PC-9 (cell line): ENCODE measurements around the gene RPS6KA4. TPM values are rescaled to one million over a fixed set of nuclear protein-coding genes. Genes with fewer than 3 reads are reported as not detected.

Experiments used
- BruUV-seq: library from RNA; stranded (reverse); fragments of 400-500 nt; replicated peaks from 2 replicates; lab custom pipeline; 2021; lab: Mats Ljungman, UMichigan
- CTCF ChIA-PET: fragments of 300-600 bp; sonication (Branson Sonifier 250); formaldehyde crosslinking; loops from one replicate; lab custom pipeline; 2022; ENCODE audit warnings: antibody characterized with exemption; lab: Charles Lee
- POLR2A ChIA-PET: fragments of 300-600 bp; sonication (Branson Sonifier 250); formaldehyde crosslinking; loops from one replicate; lab custom pipeline; 2022; ENCODE audit warnings: antibody characterized with exemption; ENCODE audit not compliant: unreplicated experiment; lab: Charles Lee
- DNase-seq, 2 experiments: peaks; one replicate each; pipeline versions ENCODE4 v3.0.0 to v3.0.0-alpha.2; 2015 to 2022; ENCODE audit warnings: mixed read lengths in 1 of 2
- H2AFZ ChIP-seq: fragments of 200-600 bp; sonication (generic); 2 replicates; pipeline ENCODE4 v1.8.1; 2017; ENCODE audit warnings: antibody characterized with exemption
- H3F3A ChIP-seq: fragments of 200-600 bp; sonication (generic); 2 replicates; pipeline ENCODE4 v1.8.1; 2017; ENCODE audit warnings: antibody characterized with exemption, mild to moderate bottlenecking, low read depth; ENCODE audit not compliant: insufficient read depth
- H3K27ac ChIP-seq: fragments of 200-600 bp; sonication (generic); 2 replicates; pipeline ENCODE4 v1.6.1; 2016; ENCODE audit warnings: mixed run types
- H3K27me3 ChIP-seq: fragments of 200-600 bp; sonication (generic); 2 replicates; pipeline ENCODE4 v1.6.1; 2016; ENCODE audit warnings: low read depth, mixed run types; ENCODE audit not compliant: insufficient read depth
- H3K36me3 ChIP-seq: fragments of 200-600 bp; sonication (generic); 2 replicates; pipeline ENCODE4 v1.6.1; 2016; ENCODE audit warnings: low read depth, mixed run types
- H3K4me1 ChIP-seq: fragments of 200-600 bp; sonication (generic); replicated peaks from 2 replicates; pipeline ENCODE4 v1.6.1; 2016; ENCODE audit warnings: mixed run types; ENCODE audit not compliant: insufficient read depth
- H3K4me2 ChIP-seq: fragments of 200-600 bp; sonication (generic); 2 replicates; pipeline ENCODE4 v1.6.1; 2017; ENCODE audit warnings: mixed run types
- H3K4me3 ChIP-seq: fragments of 200-600 bp; sonication (generic); 2 replicates; pipeline ENCODE4 v1.6.1; 2016; ENCODE audit warnings: mixed run types
- H3K79me2 ChIP-seq: fragments of 200-600 bp; sonication (generic); 2 replicates; pipeline ENCODE4 v1.6.1; 2017; ENCODE audit warnings: low read depth, mixed run types
- H3K9me2 ChIP-seq: fragments of 200-600 bp; sonication (generic); 2 replicates; pipeline ENCODE4 v1.8.1; 2017; ENCODE audit warnings: mild to moderate bottlenecking; ENCODE audit not compliant: insufficient read depth
- H3K9me3 ChIP-seq: fragments of 200-600 bp; sonication (generic); 2 replicates; pipeline ENCODE4 v1.8.1; 2016; ENCODE audit warnings: low read depth; ENCODE audit not compliant: insufficient read depth
- H4K20me1 ChIP-seq: fragments of 200-600 bp; sonication (generic); 2 replicates; pipeline ENCODE4 v1.8.1; 2017; ENCODE audit not compliant: insufficient read depth
- EZH2 ChIP-seq: fragments of 200-600 bp; sonication (generic); IDR thresholded peaks from 2 replicates; pipeline ENCODE4 v1.8.0; 2017; ENCODE audit warnings: antibody characterized with exemption, low read depth
- intact Hi-C: fragments of 100-400 bp; cut with micrococcal nuclease; formaldehyde crosslinking; loops from one replicate; pipeline ENCODE4 v1.10.0; 2022; ENCODE audit not compliant: unreplicated experiment
- total RNA-seq: library from RNA; stranded (reverse); gene quantifications from 2 replicates; pipeline ENCODE4 v1.2.3, GENCODE V29; 2021
- TF ChIP-seq, protein P1 (sequence below): fragments of 200-600 bp; sonication (generic); conservative IDR thresholded peaks from 2 replicates; pipeline ENCODE4 v1.6.1; 2017; ENCODE audit warnings: mixed run types, antibody characterized with exemption, mild to moderate bottlenecking, moderate library complexity

The RPS6KA4 gene
- total RNA-seq, 1 experiment from 2014 or later: 64.3 TPM

DNA sequence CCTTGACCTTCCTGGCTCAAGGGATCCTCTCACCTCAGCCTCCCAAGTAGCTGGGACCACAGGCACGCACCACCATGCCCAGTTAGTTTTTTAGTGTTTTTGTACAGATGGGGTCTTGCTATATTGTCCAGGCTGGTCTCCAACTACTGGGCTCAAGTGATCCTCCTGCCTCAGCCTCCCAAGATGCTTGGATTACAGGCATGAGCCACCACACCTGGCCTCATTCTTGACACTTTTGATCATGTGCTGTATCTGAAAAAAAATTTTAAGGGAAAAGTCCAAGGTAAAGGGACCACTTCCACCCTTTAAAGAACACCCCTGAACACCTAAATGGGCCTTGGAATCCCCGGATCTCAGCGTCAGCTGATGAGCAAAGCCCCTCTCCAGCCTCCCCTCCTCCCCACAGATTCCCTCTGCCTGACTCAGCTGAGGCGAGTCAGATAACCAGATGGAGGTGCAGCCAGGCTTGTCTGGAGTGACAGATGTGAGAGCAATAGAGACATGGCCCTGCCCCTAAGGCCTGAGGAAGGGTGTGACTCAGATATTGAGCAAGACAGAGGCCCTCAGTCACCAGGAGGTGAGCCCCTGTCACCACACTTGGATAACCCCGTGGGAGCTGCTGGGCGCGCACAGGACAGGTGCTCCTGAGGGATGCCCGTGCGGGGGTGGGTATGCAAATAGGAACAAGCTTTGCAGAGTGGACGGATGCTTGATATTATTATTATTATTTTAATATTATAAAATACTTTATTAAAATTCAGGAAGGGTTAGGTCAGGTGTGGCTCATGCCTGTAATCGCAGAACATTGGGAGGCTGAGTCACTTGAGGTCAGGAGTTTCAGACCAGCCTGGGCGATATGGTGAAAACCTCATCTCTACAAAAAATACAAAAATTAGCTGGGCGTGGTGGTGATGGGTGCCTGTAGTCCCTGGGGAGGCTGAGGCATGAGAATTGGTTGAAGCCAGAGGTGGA, 23.9 kb upstream of the RPS6KA4 start:
- BruUV-seq: no TSS peak
- TF ChIP-seq, protein P1, sequence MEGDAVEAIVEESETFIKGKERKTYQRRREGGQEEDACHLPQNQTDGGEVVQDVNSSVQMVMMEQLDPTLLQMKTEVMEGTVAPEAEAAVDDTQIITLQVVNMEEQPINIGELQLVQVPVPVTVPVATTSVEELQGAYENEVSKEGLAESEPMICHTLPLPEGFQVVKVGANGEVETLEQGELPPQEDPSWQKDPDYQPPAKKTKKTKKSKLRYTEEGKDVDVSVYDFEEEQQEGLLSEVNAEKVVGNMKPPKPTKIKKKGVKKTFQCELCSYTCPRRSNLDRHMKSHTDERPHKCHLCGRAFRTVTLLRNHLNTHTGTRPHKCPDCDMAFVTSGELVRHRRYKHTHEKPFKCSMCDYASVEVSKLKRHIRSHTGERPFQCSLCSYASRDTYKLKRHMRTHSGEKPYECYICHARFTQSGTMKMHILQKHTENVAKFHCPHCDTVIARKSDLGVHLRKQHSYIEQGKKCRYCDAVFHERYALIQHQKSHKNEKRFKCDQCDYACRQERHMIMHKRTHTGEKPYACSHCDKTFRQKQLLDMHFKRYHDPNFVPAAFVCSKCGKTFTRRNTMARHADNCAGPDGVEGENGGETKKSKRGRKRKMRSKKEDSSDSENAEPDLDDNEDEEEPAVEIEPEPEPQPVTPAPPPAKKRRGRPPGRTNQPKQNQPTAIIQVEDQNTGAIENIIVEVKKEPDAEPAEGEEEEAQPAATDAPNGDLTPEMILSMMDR: no peak
- no peak for TF ChIP-seq EZH2
- H3K9me2 ChIP-seq: no peaks in the 10 kb centered on the region
- H2AFZ ChIP-seq: no peak overlapping the region
- peaks cover 53% of the 10 kb centered on the region for H3F3A ChIP-seq
- no peaks in the 10 kb centered on the region for H3K9me3 ChIP-seq
- intact Hi-C loops: loop anchor here (1.0 to 2.0 kb wide), 2 partner anchors 20 to 58 kb away; no protein-coding TSS in a partner anchor
- peak; percentile 94 to 99 for DNase-seq
- POLR2A ChIA-PET: interaction anchor here (0.5 to 1.5 kb wide), 4 partner anchors 18 to 1670 kb away, joined by 3 to 11 read pairs (median 7); partner anchors contain the start of genes CSKMT, PRDX5 and TRMT112
- peaks cover 58% of the 10 kb centered on the region for H3K4me1 ChIP-seq
- H3K27ac ChIP-seq: peak overlapping the region; percentile 53
- CTCF ChIA-PET: interaction anchor here (0.7 to 1.5 kb wide), 3 partner anchors 17 to 22 kb away, joined by 5 to 10 read pairs (median 6); partner anchors contain the start of gene PRDX5
- H3K27me3 ChIP-seq: no peaks in the 10 kb centered on the region
- no peak overlapping the region for H3K4me3 ChIP-seq
- H3K79me2 ChIP-seq: no peaks in the 10 kb centered on the region
- H3K4me2 ChIP-seq: peak overlapping the region; percentile 51
- no peaks in the 10 kb centered on the region for H4K20me1 ChIP-seq
- H3K36me3 ChIP-seq: no peaks in the 10 kb centered on the region

DNA sequence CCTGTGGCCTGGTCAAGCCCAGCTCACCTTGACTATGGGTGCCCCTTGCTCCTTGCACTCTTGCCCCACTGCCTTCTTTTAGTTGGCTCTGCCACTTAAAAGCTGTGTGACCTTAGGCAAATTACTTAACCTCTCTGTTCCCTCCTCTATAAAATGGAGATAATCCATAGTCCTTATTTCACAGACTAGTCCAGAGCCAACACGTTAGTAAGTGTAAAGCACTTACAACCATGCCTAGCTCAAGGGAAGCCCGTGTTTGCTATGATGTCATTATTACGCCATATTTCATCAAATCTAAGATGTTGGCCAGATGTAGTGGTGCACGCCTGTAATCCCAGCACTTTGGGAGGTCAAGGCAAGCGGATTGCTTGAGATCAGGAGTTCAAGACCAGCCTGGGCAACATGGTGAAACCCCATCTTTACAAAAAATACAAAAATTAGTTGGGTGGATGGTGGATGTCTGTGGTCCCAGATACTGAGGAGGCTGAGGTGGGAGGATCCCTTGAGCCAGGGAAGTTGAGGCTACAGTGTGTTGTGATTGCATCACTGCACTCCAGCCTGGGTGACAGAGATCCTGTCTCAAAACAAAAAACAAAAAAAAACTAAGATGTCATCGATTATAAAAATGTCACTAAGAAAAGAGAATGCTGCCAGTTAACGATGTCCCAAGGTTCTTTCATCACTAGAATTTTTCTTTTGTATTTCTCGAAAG, 21.3 kb upstream of the RPS6KA4 start:
- Histone ChIP-seq H3K4me3 (no peak overlapping the region), H3K4me1 (peaks cover 44% of the 10 kb centered on the region), H3K79me2 (no peaks in the 10 kb centered on the region), H3K27me3 (no peaks in the 10 kb centered on the region), H3K27ac (no peak overlapping the region), H3K9me3 (no peaks in the 10 kb centered on the region), H3K36me3 (no peaks in the 10 kb centered on the region), H3K9me2 (no peaks in the 10 kb centered on the region), H4K20me1 (no peaks in the 10 kb centered on the region), H3K4me2 (no peak overlapping the region), H3F3A (peaks cover 39% of the 10 kb centered on the region), H2AFZ (no peak overlapping the region)
- intact Hi-C loops: no loop called here
- POLR2A ChIA-PET: no interaction called here
- TF ChIP-seq EZH2: no peak
- TF ChIP-seq, protein P1: no peak
- BruUV-seq: no TSS peak
- CTCF ChIA-PET: interaction anchor here (1.4 kb wide), 1 partner anchor 20 kb away, joined by 3 read pairs; the partner anchor contains the start of genes PRDX5 and TRMT112
- DNase-seq: no peak

DNA sequence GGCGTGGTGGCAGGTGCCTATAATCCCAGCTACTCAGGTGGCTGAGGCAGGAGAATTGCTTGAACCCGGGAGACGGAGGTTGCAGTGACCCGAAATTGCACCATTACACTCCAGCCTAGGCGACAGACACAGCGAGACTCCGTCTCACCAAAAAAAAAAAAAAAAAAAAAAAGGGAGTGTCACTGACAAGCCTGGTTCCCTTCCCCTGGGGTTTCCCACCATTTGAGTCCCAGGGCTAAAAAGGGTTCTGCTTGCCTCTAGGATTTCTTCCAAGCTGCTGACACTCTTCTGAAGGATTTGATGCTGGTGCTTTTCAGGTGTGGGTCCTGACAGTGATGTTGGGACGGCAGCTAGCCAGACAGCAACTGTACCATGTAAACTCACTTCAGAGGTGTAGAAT, 20.2 kb upstream of the RPS6KA4 start:
- Histone ChIP-seq H3K4me2 (no peak overlapping the region), H4K20me1 (no peaks in the 10 kb centered on the region), H3K79me2 (no peaks in the 10 kb centered on the region), H3K27ac (no peak overlapping the region), H3K4me3 (no peak overlapping the region), H3K9me3 (no peaks in the 10 kb centered on the region), H3K27me3 (no peaks in the 10 kb centered on the region), H3K9me2 (no peaks in the 10 kb centered on the region), H3K36me3 (no peaks in the 10 kb centered on the region), H3F3A (peaks cover 29% of the 10 kb centered on the region), H2AFZ (no peak overlapping the region), H3K4me1 (peaks cover 36% of the 10 kb centered on the region)
- CTCF ChIA-PET: interaction anchor here (1.4 kb wide), 1 partner anchor 21 kb away, joined by 3 read pairs; the partner anchor contains the start of genes PRDX5 and TRMT112
- POLR2A ChIA-PET: no interaction called here
- DNase-seq: no peak
- intact Hi-C loops: no loop called here
- no TSS peak for BruUV-seq
- TF ChIP-seq, protein P1: no peak
- no peak for TF ChIP-seq EZH2
